Muscle of back (tissue), 11 donors: ENCODE measurements around the gene CRNKL1. TPM values are rescaled to one million over a fixed set of nuclear protein-coding genes. Genes with fewer than 3 reads are reported as not detected.

ENCODE experiments used
- DNase-seq, 3 donors: peaks; one replicate each; pipeline versions ENCODE4 v3.0.0 to v3.0.0-alpha.2; 2013
- polyA plus RNA-seq, 10 donors: library from polyadenylated mRNA; unstranded; fragments of 120-200 nt; gene quantifications; one replicate each; pipeline ENCODE4 v1.2.1, GENCODE V29; 2013; ENCODE audit not compliant: insufficient read length in 10 of 10

CRNKL1 gene
- polyA plus RNA-seq, 10 donors, result 19.1 to 26.9 (median 23.6) TPM

GRCh38 chr20:19990850-19991249 is 61.4 kb downstream of the CRNKL1 start:
- no peak for DNase-seq

DNA sequence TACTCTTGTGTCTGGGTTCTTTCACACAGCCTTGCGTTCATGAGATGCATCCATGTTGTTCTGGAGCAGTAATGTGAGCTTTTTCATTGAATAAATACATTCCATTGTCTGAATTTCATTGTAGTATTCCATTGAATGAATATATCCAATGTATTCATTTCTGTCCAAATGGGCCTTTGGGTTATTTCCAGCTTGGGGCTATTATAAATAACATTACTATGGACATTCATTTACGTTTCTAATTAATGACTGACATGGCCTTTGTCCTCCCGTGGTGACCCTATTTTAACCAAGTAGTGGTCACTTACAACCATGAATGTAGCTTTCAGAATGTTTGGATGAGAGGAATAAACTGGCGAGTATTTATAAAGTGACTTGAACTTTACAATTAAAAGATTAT is 65.2 kb downstream of the CRNKL1 start:
- DNase-seq, result no peak

DNA sequence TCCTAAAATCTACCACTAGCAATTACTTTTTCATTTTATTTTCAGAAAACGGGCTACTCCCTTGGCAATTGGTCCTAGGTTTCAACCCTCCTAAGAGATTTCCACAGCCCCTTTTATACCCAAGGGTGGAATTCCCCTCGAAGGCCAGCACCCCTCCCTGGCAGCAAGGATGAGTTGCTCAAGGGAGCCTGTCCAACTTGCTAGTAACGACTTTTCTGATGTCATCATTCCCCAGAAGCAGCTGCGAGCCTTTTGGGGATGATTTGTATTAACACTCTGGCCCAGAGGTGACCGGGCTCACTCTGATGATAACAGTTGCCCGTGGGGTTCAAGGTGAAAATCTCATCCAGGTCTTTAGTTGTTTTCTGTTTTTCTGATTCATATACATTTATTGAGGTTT is 65.8 kb downstream of the CRNKL1 start:
- no peak for DNase-seq

Other genes with a start within 250 kb of the CRNKL1 start
- gene NAA20, start 35.1 kb downstream of the CRNKL1 start, polyA plus RNA-seq, result 10 to 100 TPM; 60.1 to 73.7 (median 67.9) TPM
- 10 to 100 TPM in 1 of 10 donors, 1 to 10 TPM in 9; 1.9 to 10.4 (median 4.1) TPM for gene CFAP61, start 66 bp upstream of the CRNKL1 start, polyA plus RNA-seq